G401 (cell line): ENCODE measurements around the gene FBH1. TPM values are rescaled to one million over a fixed set of nuclear protein-coding genes. Genes with fewer than 3 reads are reported as not detected.

ENCODE experiments used
- total RNA-seq: library from RNA; depleted of rRNA; stranded (reverse); fragments of >200 nt; shearing (Covaris generic); gene quantifications from 2 replicates; pipeline ENCODE4 v1.2.3, GENCODE V29; 2014; rRNA removed

Gene FBH1
- total RNA-seq, 1 experiment from 2014 or later = 50.2 TPM

Other genes starting within 250 kb of the FBH1 start
- gene ASB13, start 223.6 kb upstream of the FBH1 start, total RNA-seq = 16.4 and 17.9 TPM in 2 replicates
- gene TASOR2, start 205.4 kb upstream of the FBH1 start, total RNA-seq = 31.4 and 39.7 TPM in 2 replicates
- gene GDI2, start 76.8 kb upstream of the FBH1 start, total RNA-seq = 473 and 615 TPM in 2 replicates
- gene ANKRD16, start 350 bp upstream of the FBH1 start, total RNA-seq = 11.4 and 17.4 TPM in 2 replicates
- gene IL15RA, start 87.3 kb downstream of the FBH1 start, total RNA-seq = 0.98 TPM in 1 of 2 replicates, not detected in the other
- not detected in 2 replicates for gene IL2RA, start 172.1 kb downstream of the FBH1 start, total RNA-seq
- gene RBM17, start 198.8 kb downstream of the FBH1 start, total RNA-seq = 28.6 and 41.9 TPM in 2 replicates